ENCODE measurements around the gene ITGA7.

The ITGA7 gene

GRCh38 chr12:55647027-55647426 is 60.7 kb downstream of the ITGA7 start:
- peak; percentile 38 for DNase-seq (ENCODE audit: low spot score)

GRCh38 chr12:55644591-55644990 is 63.1 kb downstream of the ITGA7 start:
- no peak for DNase-seq (ENCODE audit: low spot score)

GRCh38 chr12:55642669-55643068 is 65.0 kb downstream of the ITGA7 start:
- DNase-seq (ENCODE audit: low spot score): peak; percentile 14

GRCh38 chr12:55642267-55642666 is 65.4 kb downstream of the ITGA7 start:
- no peak for DNase-seq (ENCODE audit: low spot score)

- peak; percentile 5 for DNase-seq (ENCODE audit: low spot score)
These were observed 66.1 kb downstream of the ITGA7 start for GRCh38 chr12:55641595-55641994.

- DNase-seq (ENCODE audit: low spot score): no peak
These were observed 70.2 kb downstream of the ITGA7 start for GRCh38 chr12:55637467-55637866.

GRCh38 chr12:55636853-55637252 is 70.9 kb downstream of the ITGA7 start, which contains the start of gene OR10P1:
Gene OR10P1 (plus strand): TSS chr12:55636892. CDS start chr12:55636892, 0 bp downstream.
- no peak for DNase-seq (ENCODE audit: low spot score)

GRCh38 chr12:55636116-55636655 is 71.5 kb downstream of the ITGA7 start:
- no peak for DNase-seq (ENCODE audit: low spot score)

Measured in left forelimb (tissue), 1 donor.